ENCODE results near the gene RDH13.

RDH13 gene

GRCh38 chr19:55091955-55092354 lies 29.0 kb upstream of the RDH13 start:
- no peak for DNase-seq (ENCODE audit: low spot score)

- DNase-seq (ENCODE audit: low spot score) = no peak
Measured at GRCh38 chr19:55091126-55091910, 28.4 kb upstream of the RDH13 start.

- no peak for DNase-seq (ENCODE audit: low spot score)
Measured at GRCh38 chr19:55090564-55090963, 27.6 kb upstream of the RDH13 start.

GRCh38 chr19:55089342-55089944 lies 26.5 kb upstream of the RDH13 start:
- no peak for DNase-seq (ENCODE audit: low spot score)

- peak; percentile 34 for DNase-seq (ENCODE audit: low spot score)
Measured at GRCh38 chr19:55088543-55089341, 25.8 kb upstream of the RDH13 start.

GRCh38 chr19:55088021-55088451 lies 25.1 kb upstream of the RDH13 start:
- no peak for DNase-seq (ENCODE audit: low spot score)

GRCh38 chr19:55087542-55087901 lies 24.6 kb upstream of the RDH13 start:
- no peak for DNase-seq (ENCODE audit: low spot score)

- DNase-seq (ENCODE audit: low spot score) = peak; percentile 72
Measured at GRCh38 chr19:55086730-55087541, 24.0 kb upstream of the RDH13 start.

- no peak for DNase-seq (ENCODE audit: low spot score)
Measured at GRCh38 chr19:55085923-55086715, 23.2 kb upstream of the RDH13 start.

GRCh38 chr19:55084416-55084815 lies 21.5 kb upstream of the RDH13 start:
- no peak for DNase-seq (ENCODE audit: low spot score)

GRCh38 chr19:55083004-55083850 lies 20.3 kb upstream of the RDH13 start:
- no peak for DNase-seq (ENCODE audit: low spot score)

- DNase-seq (ENCODE audit: low spot score) = no peak
Measured at GRCh38 chr19:55082020-55082851, 19.3 kb upstream of the RDH13 start.

GRCh38 chr19:55081770-55082019 lies 18.7 kb upstream of the RDH13 start:
- no peak for DNase-seq (ENCODE audit: low spot score)

- DNase-seq (ENCODE audit: low spot score) = no peak
Measured at GRCh38 chr19:55080968-55081769, 18.2 kb upstream of the RDH13 start.

GRCh38 chr19:55080121-55080967 lies 17.4 kb upstream of the RDH13 start:
- no peak for DNase-seq (ENCODE audit: low spot score)

- DNase-seq (ENCODE audit: low spot score) = no peak
Measured at GRCh38 chr19:55079400-55080038, 16.6 kb upstream of the RDH13 start.

- no peak for DNase-seq (ENCODE audit: low spot score)
Measured at GRCh38 chr19:55078996-55079395, 16.0 kb upstream of the RDH13 start.

Data from putamen (tissue), 1 donor.